ENCODE results near the gene SESN1.

The SESN1 gene

DNA sequence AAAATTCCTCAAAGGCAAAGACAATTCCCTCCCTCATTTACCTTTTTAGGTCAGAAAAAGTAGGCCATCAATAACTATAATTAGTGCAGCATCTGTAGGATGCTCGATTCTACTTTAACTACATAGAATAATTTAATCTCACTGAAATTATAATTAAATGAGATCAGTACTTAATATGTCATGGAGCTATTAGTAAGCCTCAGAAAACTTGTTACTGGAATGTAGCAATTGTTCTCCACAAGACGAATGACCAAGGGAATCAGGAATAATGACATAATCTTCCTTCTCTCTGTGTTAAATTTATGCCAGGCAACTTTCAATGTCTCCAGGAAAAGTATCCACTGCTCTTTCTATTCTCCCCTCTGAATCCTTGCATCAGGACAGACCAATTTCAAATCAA lies 34.1 kb downstream of the SESN1 start:
- no peak for DNase-seq (ENCODE audit: low read depth in 2 of 2)

DNA sequence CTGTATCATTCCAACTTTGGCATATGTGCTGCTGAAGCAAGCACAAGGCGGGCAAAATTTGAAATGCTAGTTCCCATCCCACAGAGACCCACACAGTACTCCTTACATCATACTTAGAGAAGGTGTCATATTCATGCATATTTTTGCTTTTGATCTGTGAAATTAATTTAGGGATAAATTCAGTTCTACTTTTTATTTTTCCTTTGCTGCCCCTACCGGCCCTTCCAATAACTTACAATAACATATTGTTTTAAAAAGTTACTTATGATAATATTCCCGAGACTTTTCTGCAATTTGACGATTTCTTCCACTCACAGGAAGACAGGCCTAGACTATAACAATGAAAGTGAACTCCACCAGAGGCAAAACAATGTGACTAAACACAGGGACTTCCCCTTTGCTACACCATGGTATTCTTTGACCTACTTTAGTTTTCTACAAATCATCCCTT lies 35.0 kb downstream of the SESN1 start:
- no peak for DNase-seq (ENCODE audit: low read depth in 2 of 2)

DNA sequence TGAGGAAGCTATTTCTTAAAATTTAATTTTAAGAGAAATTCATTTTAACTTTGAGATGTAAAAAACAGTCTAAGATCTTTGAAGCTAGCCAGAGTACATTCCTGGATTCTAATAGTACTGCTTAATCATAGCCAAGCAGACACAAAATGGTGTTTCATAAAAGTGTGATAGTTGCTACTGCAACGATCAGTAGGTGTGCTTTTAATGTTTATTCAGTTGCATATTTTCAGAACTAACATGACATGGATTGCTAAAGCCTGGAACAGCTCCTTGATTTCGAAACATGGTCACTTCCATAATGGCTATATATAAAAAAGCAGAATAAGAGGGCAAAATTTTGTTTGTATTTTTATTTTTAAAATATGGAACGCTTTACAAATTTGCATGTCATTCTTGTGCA lies 35.5 kb downstream of the SESN1 start:
- no peak for DNase-seq (ENCODE audit: low read depth in 2 of 2)

DNA sequence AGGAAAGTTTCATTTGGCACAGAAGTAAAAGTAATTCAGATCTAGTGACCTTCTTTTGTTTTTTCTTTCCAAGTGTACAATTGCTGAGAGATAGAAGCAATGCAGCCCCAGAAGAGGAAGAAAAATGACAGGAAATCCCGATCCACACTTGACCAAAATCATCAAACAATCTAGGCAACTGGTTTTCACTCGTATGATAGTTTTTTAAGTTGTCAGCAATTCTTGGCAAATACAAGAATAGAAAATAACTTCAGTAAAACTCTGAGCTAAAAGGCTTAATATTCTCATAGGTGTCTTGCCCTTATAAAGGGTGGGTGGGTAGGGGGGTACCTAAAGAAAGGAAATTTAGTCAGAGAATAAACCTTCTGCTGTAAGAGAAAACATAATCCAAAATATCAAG lies 36.0 kb downstream of the SESN1 start:
- DNase-seq (ENCODE audit: low read depth in 2 of 2), result no peak

DNA sequence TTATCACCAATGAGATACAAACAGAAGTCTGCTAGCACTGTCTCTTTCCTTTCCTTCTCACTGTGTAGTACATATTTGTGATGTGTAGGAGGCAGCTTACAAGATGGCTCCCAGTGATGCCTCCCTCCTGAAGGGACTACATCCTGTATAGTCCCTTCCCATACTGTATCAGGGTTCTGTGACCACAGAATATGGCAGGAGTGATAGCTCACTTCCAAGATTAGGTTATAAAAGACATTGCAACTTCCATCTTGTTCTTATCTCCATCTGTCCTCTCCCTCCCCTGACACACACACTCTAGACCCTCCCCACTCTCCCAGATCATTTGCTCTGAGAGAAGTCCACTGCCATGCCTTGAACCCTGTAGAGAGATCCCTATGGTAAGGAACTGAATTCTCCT lies 38.0 kb downstream of the SESN1 start:
- no peak for DNase-seq (ENCODE audit: low read depth in 2 of 2)

DNA sequence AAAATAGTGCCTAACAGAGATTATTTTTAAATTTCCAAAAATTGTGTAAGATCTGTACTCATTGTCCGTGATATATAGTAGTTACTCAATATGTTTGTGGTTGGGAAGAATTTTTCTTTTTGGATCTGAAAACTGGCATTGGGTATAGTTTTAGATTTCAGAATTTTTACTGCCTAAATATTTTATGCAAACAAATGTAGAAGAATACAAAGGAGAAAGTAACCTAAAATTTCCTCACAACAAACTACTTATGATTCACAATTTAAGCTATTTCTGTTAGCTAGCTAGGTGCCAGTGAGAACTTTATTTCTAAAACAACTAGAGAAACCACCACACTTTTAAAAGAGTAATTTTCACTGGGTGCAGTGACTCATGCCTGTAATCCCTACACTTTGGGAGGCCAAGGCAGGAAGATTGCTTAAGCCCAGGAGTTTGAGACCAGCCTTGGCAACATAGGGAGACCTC lies 38.8 kb downstream of the SESN1 start:
- no peak for DNase-seq (ENCODE audit: low read depth in 2 of 2)

DNA sequence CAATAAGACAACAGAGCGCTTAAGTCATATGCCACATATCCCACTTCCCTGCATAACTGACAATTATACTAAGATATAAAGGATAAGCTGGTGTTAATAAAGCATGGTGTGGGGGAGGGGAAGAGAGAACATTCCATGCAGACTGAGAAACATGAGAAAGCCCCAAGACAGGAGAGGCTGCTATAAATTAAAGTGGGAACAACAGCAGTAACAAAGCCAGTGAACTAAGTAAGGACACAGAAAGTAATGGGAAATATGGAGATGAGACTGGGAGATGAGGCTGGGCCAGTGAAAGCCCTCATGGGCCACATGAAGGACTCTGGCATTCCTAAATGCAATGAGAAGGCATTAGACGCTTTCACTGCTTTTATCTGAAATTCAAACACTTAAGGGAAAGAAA lies 41.3 kb downstream of the SESN1 start:
- no peak for DNase-seq (ENCODE audit: low read depth in 2 of 2)

DNA sequence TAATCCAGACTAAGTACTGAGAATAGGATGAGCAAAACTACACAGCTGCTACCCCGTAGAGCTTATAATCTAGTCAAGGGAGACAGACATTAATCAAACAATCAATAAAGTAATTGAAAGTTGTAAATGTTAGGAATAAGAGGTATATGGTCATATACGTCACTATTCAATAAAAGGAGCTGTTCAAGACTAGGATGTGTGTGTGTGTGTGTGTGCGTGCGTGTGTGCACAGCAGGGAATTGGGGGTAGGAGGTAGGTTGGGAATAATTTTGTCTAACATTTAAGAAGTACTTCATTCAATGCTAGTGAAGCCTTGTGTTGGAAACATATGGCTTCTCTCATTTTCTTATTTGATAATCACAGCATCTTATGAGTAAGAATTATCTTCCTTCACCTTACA lies 41.8 kb downstream of the SESN1 start:
- no peak for DNase-seq (ENCODE audit: low read depth in 2 of 2)

DNA sequence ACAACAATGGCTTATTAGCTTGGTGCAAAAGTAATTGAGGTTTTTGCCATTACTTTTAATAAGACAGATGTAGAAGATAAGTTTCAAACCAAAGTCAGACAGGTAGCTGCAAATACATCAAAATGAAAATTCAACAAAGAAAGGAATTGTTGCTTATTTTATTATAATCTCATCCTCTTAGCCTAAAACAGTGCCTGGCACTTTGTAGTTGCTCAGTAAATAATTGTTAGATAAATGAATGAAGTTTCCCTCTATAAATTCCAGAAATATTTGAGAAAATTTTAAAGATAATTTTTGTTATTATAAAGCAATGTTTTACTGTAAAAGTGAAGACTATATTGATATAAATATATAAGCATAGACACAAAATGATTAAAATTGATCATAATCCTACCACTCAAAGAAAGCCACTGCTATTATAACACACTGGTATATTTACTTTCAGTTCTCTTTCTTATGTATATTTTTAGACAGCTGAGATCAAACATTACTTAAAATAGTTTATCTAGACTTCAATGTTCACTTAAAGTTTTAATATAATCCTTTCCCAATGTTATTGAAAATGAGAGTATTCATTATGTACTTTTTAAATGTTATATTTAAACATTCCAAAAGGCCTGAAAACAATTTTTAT lies 42.5 kb downstream of the SESN1 start:
- no peak for DNase-seq (ENCODE audit: low read depth in 2 of 2)

DNA sequence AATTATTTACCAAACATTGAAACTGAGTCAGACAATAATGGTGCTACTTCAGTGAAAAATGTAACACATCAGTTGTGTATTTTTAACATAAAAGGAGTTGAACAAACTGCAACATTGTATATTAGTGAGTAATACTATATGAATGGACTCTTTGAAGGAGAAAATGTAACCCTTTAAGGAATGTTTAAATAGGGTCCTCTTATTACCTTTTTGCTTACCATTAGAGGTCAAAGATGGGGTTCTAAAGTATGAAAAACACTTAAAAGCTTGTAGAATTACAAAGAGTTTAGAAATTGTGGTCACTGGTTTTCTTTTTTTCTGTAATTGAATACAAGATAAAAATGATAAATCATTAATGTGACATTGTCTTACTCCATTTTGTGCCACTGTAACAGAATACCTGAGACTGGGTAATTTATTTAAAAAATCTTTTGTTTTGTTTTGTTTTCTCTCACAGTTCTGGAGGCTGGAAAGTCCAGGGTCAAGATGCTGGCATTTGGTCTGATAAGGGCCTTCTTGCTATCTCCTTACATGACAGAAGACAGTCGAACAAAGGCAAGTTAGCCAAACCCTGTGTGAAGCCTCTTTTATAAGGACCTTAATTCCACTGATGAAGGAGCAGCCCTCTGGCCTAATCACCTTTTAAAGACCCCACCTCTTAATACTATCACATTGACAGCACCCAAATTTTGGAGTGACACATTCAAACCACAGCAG lies 43.2 kb downstream of the SESN1 start:
- no peak for DNase-seq (ENCODE audit: low read depth in 2 of 2)

DNA sequence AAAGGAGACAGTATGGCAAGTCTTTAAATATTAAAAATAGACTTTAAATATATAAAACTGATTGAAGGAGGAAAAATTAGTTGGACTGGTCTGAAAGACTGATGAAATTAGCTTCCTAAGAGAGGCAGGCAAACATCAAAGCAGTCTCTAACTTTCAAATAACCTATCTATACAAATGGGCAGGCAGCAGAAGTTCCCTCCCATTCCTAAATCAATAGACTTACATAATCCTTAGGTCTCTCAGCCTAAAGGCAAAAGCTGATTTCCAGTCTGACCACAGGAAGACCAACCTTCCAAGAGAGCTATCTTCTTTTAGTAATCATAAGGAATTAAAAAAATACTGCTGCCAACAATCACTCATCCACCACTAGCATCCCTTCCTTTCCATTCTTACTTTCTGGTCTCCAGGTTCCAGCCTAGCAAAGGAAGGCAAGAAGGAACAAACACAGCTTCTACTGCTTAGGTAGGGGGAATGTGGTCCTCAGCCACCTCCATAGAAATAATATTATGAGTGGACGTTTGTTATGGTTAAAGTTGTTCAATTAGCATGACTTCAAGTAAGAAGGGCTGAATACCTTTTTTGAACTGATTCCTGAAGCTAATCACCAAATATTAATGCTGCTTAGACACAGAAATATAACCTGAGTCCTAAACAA lies 44.1 kb downstream of the SESN1 start:
- DNase-seq (ENCODE audit: low read depth in 2 of 2), result no peak

DNA sequence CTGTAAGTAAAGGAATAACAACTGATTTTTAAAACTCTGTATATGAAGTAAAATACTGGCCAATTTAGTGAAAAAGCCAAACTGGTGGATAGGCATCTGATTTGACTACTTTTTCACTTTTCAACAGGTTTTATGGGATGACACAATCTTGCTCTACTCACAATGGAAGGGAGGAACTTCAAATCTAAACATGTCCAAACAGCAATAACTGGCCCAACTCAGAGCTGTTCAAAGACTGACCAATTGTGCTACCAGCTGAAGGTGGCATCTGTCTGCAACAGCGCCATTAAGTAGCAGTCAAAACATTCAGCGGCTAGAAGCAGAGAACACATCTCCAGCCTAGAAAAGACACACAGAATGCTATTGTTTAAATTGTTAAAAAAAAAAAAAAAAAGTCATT lies 44.6 kb downstream of the SESN1 start:
- DNase-seq (ENCODE audit: low read depth in 2 of 2), result no peak

DNA sequence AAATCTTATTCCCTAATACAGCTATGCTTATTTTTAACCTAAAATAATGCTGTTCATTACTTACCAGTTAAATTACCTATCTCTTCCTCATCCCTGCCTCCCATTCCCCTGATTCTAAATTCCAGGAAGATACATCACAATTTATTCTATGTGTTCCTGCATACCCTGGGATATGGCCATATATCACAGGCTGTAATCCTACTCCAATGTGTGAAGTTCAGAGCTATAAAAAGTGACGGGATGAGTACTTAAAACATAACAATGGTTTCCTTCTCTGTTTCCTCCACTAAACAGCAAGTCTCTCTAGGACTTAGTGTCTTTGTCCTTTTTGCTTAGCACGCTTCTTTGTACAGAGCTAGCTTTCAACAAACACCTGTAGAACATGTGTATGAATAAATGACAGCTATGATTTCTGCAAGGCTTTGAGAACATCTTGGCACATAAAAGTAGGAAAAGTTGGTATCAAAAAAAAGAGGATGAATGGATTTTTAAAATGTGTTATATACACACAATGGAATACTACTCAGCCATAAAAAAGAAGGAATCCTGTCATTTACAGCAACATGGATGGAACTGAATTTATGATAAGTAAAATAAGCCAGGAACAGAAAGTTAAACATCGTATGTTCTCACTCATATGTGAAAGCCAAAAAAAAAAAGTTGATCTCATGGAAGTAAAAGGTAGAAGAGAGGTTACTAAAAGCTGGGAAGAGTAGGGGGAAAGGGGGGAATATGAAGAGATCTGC lies 45.8 kb downstream of the SESN1 start:
- DNase-seq (ENCODE audit: low read depth in 2 of 2), result no peak

DNA sequence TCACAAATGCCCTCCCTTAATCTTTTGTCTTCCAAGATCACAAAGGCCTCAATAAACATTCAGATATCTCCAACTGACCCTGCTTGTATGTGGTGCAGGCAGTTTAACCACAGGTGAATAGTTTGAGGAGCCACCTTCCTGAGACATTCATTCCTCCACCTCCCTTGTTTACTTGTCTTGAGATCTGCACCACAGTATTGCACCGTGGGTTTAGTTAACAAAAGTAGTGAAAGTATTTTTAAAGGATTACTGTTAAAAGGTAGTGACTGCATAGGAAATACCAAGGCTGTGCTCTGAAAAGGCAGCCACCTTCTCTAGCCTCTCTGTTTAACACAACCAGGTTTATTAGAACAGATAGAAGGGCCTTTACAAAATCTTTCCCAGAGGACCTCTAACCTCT lies 46.5 kb downstream of the SESN1 start:
- DNase-seq (ENCODE audit: low read depth in 2 of 2), result no peak

DNA sequence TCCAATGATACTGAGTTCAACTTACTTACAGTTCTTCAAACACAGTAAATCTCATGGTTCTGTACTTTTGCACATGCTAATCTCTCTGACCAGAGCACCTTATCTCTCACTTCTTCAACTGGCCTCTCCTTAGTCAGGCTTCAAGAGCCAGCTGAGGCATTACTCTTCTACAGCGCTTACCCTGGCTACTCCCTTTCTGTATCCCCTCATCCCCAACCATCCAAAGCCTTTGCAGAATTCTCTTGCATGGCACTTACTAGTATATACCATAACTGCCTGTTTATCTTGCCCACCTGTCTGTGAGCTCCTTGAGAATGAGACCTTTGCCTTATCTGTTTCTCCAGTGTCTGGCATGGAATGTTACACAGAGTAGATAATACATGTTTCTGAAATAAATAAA lies 49.2 kb downstream of the SESN1 start:
- no peak for DNase-seq (ENCODE audit: low read depth in 2 of 2)

DNA sequence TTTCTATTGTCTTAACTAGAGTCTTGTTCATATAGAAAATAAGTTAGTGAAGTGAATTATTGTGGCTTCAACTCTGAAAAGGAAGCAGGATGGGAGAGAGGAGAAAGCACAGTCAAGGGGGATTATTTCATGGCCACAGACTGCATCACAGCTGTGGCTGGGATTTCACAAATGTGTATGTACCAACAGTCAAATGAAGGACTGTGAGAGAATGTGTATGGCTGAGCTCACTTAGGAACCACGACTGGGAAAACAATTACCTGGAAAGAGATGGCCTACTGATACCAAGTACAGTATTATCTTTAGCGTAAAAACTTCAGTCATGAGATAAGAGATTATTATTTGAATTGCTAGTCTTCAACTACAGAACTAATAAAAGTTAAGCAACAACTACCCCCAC lies 54.9 kb downstream of the SESN1 start:
- no peak for DNase-seq (ENCODE audit: low read depth in 2 of 2)

DNA sequence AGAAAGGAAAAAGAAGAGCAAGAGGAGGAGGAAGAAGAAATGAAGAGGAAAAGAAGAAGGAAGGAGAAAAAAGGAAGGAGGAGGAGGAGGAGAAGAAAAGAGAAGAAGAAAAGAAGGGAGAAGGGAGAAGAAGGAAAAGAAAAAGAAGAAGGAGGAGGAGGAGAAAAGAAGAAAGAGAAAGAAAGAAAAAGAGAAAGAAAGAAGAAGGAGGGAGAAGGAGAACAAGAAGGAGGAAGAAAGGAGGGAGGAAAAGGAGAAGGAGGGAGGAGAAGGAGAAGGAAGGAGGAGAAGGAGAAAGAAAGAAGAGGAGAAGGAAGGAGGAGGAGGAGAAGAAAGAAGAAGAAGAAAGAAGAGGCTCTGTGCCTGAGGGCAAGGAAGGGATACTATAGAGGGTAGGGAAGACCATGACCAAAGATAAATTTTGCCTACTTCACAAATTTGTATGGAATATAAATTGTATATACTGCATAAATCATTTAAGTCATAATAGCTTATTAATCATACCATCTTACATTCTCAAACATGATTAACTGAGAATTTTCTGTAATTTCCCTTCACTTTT lies 55.7 kb downstream of the SESN1 start:
- no peak for DNase-seq (ENCODE audit: low read depth in 2 of 2)

DNA sequence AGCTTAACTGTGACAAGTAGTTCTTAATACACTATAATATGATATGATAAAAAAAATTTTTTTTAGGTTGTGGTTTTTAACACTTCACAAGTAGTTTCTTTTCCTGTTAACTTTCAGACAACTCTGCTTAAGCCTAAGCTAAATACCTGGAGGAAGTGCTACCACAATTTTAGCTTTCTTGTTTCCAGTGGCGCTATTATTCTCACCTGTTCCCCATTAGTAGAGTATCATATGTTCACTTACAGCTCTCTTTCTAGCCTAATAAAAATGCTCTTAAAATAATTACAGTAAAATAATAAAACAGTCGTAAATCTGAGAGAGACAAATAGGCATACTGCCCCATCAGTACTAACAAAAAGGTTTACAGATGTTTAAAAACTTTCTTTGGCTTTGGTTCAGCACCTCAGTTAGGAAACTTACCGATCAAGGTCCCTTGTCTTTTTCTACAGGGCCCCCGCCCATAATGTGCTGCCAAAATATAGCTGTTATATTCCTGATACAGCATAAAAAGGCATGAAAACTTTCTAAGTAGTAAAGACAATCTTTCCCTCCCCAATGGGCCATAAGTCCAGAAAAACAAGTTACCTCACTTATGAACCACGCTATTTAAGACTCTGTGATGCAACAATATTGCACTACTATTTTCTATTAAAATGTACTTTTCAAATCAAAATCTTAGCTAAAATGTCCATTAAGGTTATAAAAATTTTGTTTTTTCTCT lies 57.9 kb downstream of the SESN1 start:
- no peak for DNase-seq (ENCODE audit: low read depth in 2 of 2)

DNA sequence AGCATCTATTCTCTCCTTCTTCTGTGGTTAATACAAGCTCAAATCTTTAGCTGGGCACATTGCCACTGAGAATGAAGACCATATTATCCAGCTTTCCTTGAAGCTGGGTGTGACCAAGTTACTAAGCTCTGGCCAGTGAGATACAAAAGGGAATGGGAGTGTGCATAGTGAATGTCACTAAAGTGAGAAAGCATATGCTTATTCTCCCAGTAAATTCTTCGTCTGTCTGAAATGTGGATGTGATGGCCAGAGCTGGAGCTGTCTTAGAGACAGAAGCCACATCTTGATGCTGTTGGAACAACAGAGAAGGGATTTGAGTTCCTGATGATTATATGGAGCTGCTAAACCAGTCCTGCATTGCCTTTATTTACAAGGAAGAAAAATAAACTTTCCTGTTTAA lies 60.1 kb downstream of the SESN1 start:
- DNase-seq (ENCODE audit: low read depth in 2 of 2), result no peak

DNA sequence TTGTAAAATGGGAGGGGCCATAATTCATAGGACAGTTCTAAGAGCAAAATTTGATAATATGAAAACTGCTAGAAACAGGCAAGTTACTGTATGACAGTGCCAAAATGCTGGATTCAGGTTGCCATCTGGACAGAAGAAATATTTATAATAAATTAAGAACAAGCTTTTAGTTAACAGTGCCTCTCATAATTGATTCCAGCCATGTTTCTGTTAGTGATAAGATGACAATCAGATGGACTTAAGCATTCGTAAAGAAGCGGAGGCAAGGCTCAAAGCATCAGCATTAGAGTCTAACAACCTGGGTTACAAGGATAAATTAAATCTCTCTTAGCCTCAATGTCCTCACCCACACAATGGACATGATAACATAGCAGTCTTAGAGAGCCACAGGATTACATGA lies 61.0 kb downstream of the SESN1 start:
- DNase-seq (ENCODE audit: low read depth in 2 of 2), result no peak

DNA sequence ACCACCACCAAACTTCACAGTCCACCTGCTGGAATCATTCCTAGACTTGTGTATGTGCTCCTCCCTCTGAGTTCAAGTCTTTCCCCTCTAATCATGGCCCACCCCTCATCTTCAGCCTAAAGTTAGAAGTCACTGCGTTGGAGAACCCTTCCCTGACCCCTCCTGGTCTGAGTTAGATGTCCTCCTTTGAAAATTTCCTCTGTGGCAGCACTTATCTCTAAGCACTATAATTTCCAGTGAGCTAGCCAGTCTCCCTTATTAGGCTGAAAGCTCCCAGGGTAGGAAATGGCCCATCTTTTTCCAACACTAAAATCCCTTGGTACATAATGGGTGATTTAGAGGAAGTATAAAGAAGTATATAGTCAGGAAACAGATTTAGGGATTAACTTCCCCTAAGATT lies 63.2 kb downstream of the SESN1 start:
- DNase-seq (ENCODE audit: low read depth in 2 of 2), result no peak

All from activated CD8-positive, alpha-beta memory T cell treated with anti-CD3 and anti-CD28 coated beads for 4 hours (primary cell).